Stimulated activated CD8-positive, alpha-beta memory T cell treated with anti-CD3 and anti-CD28 coated beads, Interleukin-7, amount 100 ng/mL, for 24 hours (primary cell): ENCODE measurements around the gene HAGH.

Experiments used
- DNase-seq: peaks from one replicate; pipeline ENCODE4 v3.0.0-alpha.2; 2020; ENCODE audit warnings: low read depth

The HAGH gene

GRCh38 chr16:1762196-1762878, 64.3 kb downstream of the HAGH start:
- no peak for DNase-seq

DNA sequence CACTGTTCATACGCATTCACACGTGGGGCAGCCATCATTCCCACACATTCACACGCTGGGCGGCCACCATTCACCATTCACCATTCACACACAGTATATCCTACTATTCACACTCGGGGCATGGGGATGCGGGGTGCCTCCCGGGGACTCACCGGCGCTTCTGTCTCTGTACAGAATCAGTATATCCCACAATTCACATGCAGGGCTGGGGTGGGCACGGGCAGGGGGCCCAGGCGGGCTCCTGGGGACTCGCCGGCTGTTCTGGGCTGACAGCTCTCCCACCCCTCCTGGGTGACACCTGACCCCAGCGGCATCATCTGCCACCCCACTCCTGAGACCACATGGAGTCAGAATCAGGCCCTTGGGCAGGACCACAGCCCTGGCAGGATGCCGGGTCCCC, 64.9 kb downstream of the HAGH start:
- no peak for DNase-seq

- DNase-seq = no peak
Observed at GRCh38 chr16:1760911-1761310, 65.7 kb downstream of the HAGH start.

- no peak for DNase-seq
Observed at GRCh38 chr16:1759511-1759910, 67.1 kb downstream of the HAGH start.

GRCh38 chr16:1758923-1759322, 67.7 kb downstream of the HAGH start:
- no peak for DNase-seq

DNA sequence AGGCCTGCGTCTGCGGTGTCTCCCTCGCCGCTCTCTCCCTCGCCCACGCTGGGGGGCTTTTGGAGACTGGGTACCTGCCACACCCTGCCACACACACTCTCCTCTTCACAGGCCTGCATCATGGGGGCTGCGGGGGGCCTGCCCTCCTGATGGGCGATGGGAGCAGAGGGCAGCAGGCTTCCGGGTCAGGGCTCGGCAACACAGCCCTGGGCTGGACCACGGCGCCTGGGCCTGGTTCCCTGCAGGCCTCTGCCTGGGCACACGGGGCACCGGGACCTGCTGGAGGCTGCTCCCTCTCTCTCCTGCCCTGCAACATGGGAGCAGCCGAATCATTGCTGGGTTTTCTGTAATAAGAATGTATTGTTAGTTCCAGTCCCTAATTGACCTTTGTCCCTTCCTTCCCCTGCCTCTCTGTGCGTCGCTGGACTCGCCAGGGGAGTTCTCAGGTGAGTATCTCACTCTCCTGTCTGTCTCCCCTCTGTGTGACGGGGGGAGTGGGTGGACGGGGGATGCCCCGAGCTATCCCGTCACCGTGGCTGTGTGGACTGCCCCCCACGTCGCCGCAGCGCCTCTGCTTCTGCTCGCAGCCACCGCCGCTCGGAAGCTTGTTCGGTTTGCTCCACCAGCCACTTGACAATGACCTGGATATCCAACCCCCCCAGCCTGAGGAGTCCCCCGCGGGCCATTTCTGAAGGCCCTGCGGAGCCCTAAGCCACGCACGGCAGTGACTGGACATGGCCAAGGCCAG, 68.7 kb downstream of the HAGH start:
- no peak for DNase-seq
